GM18511 (cell line): Measurements from ENCODE around the gene NAV2.
"Not testable (repeated sequence)": the region's sequence is repeated elsewhere in the genome, so short reads cannot be mapped to it uniquely, and the experiment has no call there.

ENCODE experiments used
- ATAC-seq: cut with Tn5 transposase; IDR thresholded peaks from one replicate; pipeline ENCODE4 v1.9.1; 2021; ENCODE audit warnings: mild to moderate bottlenecking, moderate library complexity; ENCODE audit not compliant: unreplicated experiment

Gene NAV2

DNA sequence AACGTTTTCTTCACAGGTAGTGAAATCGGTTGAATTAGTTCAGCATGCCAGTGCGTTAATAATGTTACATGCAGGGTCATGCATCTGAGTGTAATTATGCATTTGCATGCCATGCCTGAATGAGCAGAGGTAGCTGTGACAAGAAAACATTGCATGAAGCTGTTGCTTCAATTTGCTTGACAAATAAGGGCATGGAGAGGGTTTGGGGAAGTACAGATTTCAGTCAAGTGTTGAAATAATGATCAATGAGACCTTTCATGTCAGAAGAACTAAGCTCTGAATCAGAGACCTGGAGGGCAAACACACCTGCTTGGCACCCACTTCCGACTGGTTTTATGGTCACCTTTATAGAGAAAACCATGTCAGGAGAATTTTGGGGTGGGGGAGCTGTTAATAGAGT lies 226.2 kb downstream of the NAV2 start:
- peak; percentile 65 for ATAC-seq

DNA sequence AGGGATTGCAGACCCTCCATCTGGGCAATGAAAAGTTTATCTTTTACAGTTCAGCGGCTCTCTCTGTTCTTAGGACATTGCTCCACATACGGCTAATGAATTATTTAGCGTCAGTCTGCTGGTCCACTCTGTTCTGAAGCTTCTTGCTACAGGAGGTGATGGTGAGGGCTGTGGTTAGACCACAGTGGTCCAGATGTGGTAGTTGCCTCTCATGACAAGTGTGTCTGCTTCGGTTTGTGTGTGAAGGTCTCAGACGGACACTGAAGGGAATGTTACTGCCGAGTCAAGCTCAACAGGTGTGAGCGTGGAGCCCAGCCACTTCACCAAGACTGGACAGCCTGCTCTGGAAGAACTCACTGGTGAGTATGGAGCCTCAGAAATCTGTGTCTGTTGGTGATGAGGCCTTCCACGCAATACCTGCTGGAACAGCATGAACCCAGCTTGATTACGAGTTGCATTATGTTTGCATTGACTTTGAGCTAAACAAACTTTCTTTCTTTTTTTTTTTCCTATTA lies 226.8 kb downstream of the NAV2 start:
- ATAC-seq: peak; percentile 59

DNA sequence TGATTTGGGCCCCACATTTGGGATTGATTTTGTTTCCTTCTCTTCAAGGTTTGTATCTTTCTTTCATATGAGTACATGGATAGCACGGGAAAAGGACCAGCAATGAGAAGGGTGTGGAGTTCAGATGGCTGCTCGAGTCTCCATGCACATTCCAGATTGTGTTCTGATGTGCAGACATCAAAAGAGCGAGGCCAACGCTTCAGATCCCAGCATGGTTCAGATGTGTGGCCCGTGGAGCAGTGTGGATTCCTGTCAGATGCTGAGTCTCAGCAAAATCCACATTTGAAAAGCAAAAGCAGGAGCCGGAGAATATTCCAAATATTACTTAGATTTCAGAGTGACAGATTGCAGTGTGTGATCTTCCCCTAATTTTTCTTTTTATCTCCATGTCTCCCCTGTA lies 228.2 kb downstream of the NAV2 start:
- no peak for ATAC-seq

DNA sequence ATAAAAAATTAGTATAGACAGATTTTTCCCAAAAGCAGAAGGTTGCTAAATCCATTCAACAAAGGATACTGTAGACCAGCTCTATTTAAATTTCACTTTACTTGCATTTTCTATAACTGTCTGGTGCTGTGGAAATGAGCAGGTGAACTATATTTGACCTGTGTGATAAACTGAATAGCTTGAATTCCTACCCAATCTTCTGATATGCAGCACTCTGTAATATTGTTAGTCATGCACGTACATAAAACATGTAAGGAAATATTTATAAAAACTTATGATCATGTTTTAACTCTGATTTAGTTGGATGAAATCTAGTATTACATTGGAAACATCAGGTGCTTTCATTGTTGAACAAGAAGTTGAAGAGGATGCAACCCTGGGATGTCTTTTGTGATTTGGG lies 234.0 kb downstream of the NAV2 start:
- ATAC-seq: no peak

DNA sequence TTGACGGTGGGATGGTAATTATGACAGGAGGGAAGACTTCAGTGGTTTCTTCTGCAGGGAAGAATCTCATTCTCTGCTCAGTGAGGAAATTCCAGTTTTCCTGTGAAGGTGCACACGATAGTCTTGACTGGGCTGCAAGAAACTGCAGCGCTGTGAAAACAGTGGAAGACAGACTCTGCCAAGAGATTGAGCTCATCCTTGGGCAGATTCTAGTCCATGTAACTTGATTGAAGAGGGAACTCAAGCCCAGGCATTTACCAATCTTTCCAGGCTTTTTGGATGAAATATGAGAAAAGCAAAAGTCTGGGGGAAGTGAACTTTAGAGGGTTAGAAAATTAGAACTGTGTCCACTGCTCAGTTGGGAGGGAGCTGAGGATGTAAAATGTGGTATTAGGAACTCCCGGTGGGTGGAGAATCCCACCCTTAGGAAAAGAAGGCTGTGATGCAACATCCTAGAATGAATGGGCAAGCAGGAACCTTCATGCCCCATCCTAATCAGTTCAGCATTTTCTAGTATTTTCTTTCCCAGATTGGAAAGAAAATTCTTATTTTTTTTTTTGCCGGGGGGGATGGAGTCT lies 235.0 kb downstream of the NAV2 start:
- no peak for ATAC-seq

DNA sequence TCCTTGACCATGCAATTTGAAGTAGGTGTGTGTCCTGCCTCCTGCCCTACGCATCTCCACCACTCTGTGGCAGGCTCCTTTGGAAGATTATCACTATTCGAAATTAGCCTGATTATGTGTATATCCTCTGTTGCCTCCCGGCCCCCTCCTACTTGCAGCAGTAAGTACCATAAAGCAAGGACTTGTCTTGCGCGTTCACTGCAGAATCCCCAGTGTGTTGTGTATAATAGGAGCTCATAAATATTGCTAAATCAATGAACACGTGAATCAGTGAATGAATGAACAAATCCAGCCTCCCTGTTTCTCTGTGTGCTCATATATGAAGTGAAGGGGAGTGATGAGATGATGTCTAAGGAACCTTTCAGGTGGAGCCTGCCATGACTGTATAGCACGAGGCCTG lies 237.0 kb downstream of the NAV2 start:
- no peak for ATAC-seq

DNA sequence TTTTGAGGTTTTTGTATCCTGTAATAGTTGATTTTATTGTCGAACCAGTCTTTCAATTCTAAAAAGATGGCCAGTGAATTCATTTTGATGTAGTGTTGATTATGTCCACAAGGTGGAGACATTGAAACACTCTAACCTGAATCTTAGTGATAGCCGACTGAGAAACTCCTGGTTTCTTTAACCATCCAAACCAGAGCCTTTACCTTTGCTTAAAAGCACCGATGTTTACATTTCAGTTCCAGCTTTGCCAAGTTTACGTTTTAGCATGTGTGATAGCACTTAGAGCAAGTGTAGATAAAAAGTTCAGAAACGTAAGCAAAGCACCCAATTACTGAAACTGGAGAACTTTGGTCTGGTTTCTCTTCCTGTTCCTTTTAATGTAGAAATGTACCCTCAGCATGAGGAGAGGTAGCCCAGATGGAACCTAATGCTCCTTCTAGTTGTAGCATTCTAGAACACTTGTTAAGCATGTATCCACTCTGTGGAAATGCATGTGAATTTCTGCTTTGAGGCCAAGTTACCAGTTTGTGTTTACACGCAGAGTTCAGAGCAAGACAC lies 239.0 kb downstream of the NAV2 start:
- peak; percentile 92 for ATAC-seq

DNA sequence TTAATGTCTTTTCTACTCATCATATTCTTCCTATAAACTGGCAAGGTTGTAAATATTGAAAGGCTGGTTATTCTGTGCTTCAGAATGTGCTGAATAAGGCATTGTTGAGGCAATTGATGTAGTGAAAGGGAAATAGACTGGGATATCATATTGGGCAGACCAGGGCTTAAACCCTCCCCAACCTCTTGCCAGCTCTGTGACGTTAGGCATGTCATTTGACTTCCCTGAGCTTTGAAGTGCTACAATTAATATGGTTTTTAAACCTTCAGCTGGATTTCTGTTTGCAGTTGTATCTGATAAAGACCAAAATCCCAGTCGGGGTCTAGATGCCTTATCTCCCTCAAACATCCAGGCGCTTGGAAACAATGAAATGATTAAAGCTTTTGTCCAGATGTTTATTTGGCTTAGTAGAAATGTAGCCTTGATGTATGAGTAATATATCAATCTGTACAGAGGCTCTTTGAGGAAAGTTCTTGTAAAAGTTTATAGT lies 239.5 kb downstream of the NAV2 start:
- no peak for ATAC-seq

DNA sequence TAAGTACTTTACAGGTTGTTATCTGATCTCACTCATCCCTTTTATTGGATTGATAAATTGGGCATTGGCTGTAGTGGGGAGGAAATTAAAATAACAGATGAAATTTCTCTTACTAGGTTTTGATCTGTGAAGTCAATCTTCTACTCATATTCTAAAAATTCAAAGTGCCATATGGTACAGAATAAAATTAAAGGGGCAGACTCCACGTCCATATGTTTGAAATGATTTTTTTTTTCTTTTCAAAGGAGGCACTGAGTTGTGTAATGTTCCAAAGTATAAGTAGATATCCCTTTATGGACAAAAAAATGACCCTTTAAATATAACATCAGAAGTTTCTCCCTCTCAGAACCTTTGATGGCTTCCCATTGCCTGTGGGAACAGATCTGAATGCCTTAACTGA lies 240.3 kb downstream of the NAV2 start:
- ATAC-seq: no peak

DNA sequence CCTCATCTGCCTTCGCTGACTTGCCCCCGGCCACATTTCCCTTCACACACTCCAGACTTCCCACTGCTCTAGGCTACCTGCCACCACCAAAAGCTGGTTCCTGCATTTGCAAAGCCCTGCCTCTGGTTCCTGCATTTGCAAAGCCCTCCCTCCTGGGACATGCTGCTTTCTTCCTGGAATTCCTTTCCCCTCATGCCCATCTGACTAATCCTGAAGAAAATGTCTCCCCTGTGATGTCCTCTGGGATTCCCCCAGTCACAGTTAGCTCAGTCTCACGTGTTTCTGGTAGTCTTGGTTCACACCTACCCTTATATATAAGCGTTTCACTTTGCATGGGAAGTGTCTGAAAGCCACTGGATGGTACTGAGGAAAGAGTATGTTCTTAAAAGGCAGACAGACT lies 240.7 kb downstream of the NAV2 start:
- no peak for ATAC-seq

DNA sequence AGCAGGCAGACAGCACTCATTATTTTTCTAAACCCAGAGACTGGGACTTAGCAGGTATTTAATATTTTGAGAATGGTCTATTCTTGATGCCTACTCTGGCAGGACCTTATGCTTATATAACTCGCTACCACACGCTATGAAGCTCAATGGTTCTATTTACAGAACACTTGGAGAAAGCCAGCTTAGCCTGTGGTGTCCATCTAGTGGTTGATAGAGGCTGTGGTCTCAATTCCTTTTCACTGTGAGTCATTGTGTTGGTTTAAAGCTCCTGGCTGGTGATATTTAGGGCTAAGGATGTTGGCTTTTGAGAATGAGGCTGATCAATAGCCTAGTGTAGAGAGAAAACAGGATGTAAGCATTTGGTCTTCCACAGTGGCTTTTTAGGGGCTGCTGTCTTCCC lies 241.3 kb downstream of the NAV2 start:
- no peak for ATAC-seq

DNA sequence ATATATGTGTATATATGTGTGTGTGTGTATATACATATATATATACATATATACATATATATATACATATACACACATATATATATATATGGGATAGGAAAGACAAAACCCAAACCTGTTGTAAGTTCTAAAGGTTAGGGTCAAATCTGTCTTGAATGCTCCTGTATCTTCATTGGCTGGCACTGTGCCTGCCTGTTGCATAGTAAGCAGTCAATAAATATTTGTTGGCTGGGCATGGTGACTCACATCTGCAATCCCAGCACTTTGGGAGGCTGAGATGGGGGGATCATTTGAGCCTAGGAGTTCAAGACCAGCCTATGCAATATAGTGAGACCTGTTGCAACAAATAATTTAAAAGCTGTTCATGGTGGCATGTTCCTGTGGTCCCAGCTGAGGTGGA lies 242.3 kb downstream of the NAV2 start:
- no peak for ATAC-seq

DNA sequence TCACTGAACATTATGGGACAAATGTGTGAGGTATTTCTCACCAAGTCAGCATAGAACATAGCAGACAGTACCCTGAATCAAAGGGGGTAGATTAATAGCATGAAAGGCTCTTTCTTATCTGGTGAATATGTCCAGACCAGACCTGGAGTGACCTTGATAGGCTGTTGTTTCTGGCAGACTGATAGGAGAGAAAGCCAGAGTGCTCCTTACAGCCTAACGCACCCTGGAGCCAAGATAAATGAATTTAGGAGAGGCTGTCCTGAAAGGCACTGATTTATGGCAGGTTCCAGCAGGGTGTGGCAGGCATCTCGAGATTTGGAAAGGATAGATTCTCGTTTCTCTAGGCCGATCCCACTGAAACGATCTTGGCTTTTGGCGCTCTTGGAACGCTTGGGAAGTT lies 243.0 kb downstream of the NAV2 start:
- no peak for ATAC-seq

DNA sequence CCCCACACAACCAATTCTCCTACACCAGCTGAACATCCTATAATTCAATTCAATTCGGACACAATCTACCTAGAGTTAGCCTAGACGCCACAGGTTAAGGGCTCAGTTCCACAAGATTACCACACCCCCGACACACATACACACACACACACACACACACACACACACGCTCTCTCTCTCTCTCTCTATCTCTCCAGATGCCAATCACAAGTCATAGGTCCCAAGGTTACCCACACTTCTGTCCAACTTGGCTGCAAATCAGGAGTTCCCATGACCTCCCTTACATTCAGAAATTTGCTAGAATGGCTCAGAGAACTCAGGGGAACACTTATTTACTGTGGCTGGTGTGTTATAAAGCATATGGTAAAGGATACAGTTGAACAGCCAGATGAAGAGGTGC lies 243.6 kb downstream of the NAV2 start:
- ATAC-seq: no peak

DNA sequence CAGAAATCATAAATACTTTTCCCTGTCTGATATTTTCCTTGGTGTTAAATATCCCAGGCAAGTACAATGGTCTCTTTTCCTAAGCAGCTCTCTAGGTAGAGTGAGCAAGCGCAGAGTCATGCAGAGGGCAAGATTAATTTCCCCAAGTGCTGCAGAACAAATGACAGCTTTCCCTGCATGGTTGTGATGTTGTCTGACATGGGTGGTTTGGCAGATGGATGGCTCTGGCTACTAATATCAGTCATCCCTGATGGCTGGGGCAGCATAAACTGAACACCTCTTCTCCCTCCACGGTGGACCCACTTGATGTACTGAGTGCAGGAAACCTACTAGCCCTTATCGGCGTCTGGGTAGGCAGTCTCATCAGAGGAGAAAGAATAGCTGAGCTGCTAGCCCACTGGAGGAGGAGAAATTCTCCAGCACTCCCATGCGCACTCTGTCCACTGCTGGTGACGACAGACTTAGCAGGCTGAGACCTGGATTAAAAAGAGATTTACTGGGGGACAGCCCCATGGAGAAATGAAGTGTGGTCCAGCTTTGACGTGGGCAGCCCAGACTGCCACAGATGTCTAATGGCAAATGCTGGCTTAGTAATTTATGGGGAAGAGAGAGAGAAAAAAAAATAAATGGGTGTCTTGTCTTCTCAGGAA lies 244.8 kb downstream of the NAV2 start:
- ATAC-seq: no peak

DNA sequence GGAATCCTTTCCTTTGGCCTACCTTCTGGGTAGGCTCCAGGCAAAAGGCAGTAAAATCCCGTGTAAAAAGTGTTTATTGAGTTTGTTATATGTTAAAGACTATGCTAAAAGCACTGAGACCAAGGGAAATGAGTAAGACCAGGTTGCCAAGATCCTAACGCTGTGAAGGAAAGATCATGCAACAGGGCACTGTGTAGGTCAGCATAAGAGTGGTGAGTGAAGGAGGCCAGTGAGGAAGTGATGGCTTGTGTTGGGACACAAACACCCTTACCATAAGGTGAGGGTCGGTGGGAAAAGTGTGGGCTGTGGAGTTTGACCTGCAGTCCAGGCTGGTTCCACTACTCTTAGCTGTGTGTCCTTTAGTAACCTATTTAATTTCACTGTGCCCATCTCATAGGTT lies 245.6 kb downstream of the NAV2 start:
- ATAC-seq: no peak

DNA sequence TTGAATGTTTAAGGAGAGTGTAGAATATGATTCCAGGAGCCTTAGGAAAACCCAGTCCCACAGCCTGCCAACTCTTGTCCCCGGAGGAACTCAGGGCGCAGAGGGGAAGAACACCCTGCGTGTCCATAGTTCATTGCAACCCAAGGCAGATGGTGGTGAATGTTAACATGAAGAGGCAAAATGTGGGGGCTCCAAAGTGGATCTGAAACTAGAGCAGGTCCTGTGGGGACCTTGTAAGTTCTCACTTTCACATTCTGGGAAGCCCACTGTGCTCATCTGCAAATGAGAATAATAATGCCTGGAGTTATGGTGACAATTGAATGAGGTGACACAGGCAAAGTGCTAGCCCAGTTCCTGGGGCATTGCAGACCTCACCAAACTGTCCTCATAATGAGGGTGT lies 246.6 kb downstream of the NAV2 start:
- no peak for ATAC-seq

DNA sequence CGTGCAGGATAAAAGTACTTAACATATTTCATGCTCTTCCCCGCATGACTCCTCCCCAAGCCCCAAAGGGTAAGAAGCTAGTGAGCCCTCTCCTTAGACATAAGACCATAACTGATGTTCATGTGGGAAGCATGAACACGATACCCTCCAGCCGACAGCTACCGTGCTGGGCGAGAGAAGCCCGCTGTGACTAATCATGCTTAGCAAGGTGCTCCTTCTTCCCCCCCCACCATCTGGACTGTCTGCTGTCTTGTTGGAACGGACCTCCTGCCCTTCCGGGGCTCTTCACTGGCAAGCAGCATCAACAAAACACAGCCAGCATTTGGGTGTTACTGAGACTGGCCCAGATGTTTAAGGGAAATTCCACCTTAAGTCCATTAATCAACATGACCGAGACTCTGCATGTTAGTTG lies 247.0 kb downstream of the NAV2 start:
- ATAC-seq: no peak

DNA sequence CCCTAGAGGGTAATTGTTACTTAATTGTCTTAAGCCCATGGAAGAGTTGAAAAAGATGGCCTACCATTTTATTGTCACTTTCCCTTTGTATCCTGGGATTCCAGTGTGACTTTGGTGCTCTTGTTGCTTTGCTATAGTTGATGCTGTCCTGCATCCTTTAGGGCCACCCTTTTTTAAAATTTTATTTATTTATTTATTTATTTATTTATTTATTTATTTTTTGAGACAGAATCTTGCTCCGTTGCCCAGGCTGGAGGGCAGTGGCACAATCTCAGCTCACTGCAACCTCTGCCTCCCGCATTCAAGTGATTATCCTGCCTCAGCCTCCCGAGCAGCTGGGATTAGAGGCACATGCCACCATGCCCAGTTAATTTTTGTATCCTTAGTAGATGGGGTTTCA lies 247.8 kb downstream of the NAV2 start:
- ATAC-seq: not testable (repeated sequence)

DNA sequence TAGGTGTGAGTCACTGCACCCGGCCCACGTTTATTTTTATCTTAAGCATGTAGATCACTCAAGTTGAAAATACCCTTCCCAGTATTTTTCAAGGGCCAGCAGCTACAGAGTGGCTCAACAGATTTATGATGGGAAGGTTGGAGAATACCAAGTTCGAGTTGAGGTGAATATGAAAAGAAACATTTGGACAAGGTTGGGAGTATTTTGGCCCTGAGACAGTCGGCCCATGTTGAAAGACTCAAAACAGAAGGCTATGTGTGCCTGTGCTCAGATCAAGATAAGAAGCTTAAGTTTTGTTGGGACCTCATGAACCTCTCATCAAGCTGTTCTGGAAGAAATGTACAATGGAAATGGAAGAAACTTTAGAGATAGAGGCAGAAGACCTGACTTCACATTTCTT lies 248.6 kb downstream of the NAV2 start:
- no peak for ATAC-seq

DNA sequence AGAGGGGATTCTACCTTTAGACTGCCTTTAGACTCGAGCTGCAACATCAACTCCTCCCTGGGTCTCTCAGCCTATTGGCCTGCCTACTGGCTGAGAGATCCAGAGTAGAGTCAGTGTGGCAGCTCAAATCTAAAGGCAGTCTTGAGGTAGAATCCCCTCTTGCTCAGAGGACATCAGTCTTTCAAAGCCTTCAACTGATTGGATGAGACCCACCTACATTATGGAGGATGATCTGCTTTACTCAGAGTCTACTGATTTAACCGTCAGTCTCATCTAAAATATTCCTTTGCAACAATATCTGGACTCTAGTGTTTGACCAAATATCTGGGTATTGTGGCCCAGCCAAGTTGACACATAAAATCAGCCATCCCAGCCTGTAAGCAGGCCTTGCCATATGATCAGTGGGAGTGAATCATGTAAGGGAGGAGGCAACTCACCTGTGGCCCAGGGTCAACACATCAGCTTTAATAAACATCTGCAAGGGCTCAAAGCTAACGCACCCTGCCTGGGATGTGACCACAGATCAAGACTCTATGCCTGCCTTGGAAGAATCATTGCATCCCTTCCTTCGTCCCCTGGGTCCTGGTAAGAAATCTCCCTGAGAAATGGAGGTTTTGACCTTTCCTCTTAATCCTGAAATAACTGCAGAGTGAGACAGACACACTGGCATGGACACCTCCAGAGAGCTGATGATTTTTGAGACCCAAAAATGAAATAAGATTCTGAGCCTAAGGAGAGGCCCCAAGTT lies 249.6 kb downstream of the NAV2 start:
- ATAC-seq: no peak

DNA sequence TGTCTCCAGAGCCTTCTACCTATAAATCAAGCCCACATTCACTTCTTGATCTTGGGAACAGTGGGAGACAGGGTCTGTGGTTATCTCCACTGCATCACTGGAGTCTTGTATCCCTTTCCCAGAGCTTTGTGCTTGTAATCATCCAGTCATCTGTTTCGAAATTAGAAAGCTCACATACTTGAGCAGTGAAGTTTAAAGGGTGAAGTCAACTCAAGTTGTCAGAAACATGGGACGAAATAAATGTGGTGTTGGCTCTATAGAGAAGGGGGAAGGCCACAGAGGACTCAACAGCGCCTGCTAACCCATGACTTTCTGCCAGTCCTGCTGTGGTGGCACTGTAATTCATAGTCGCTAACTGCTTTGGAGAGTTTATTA lies 250.2 kb downstream of the NAV2 start:
- ATAC-seq: no peak
